ENCODE measurements around the gene ERMP1.

The ERMP1 gene

GRCh38 chr9:5749306-5749705 is 83.6 kb downstream of the ERMP1 start:
- no peak for DNase-seq (ENCODE audit: low read depth)
- no peak for TF ChIP-seq CTCF (IDR thresholded peaks at IDR 0.05; ENCODE audit: insufficient read depth, low read depth, low read length, missing control alignments)

GRCh38 chr9:5748438-5748837 is 84.5 kb downstream of the ERMP1 start:
- H3K4me3 ChIP-seq (ENCODE audit: low read length): no peak overlapping the region
- DNase-seq (ENCODE audit: low read depth): no peak
- no peak for TF ChIP-seq CTCF (IDR thresholded peaks at IDR 0.05; ENCODE audit: insufficient read depth, low read depth, low read length, missing control alignments)

More at GRCh38 chr9:5749306-5749705, 83.6 kb downstream of the ERMP1 start:
- H3K4me3 ChIP-seq (ENCODE audit: low read length): no peak overlapping the region

GRCh38 chr9:5743109-5743508 is 89.8 kb downstream of the ERMP1 start:
- no peak for TF ChIP-seq CTCF (IDR thresholded peaks at IDR 0.05; ENCODE audit: insufficient read depth, low read depth, low read length, missing control alignments)
- DNase-seq (ENCODE audit: low read depth): no peak
- H3K4me3 ChIP-seq (ENCODE audit: low read length): no peak overlapping the region

GRCh38 chr9:5736563-5737346 is 96.2 kb downstream of the ERMP1 start:
- TF ChIP-seq CTCF (IDR thresholded peaks at IDR 0.05; ENCODE audit: insufficient read depth, low read depth, low read length, missing control alignments): no peak
- DNase-seq (ENCODE audit: low read depth): no peak
- no peak overlapping the region for H3K4me3 ChIP-seq (ENCODE audit: low read length)

GRCh38 chr9:5735072-5735471 is 97.8 kb downstream of the ERMP1 start:
- no peak for TF ChIP-seq CTCF (IDR thresholded peaks at IDR 0.05; ENCODE audit: insufficient read depth, low read depth, low read length, missing control alignments)
- DNase-seq (ENCODE audit: low read depth): peak; percentile 47
- H3K4me3 ChIP-seq (ENCODE audit: low read length): no peak overlapping the region
